K562 (cell line): Measurements from ENCODE around the gene WNT8A. TPM values are rescaled to one million over a fixed set of nuclear protein-coding genes. Genes with fewer than 3 reads are reported as not detected.

Experiments
- ATAC-seq: fragments of 200-7000 bp; cut with Tn5 transposase; 3 replicates; pipeline ENCODE4 v1.9.1; 2020; ENCODE audit warnings: moderate library complexity
- BruUV-seq: library from RNA; stranded (reverse); fragments of 400-500 nt; replicated peaks from 2 replicates; lab custom pipeline; 2021; lab: Mats Ljungman, UMichigan
- CTCF ChIA-PET: fragments of 300-600 bp; formaldehyde crosslinking; extraction: SDS; loops from one replicate; lab custom pipeline; 2021; ENCODE audit warnings: low intra/inter-chr PET ratio; lab: Yijun Ruan, JAX
- POLR2A ChIA-PET: fragments of 300-600, 350-650 bp; sonication (Branson Sonifier 250); formaldehyde crosslinking; extraction: SDS; loops from one replicate; lab custom pipeline; 2021; ENCODE audit warnings: antibody characterized with exemption, inconsistent platforms; lab: Yijun Ruan, JAX
- DNase-seq, 4 experiments: peaks; one replicate each; pipeline versions ENCODE4 v3.0.0 to v3.0.0-alpha.2; 2011 to 2018; ENCODE audit warnings: low spot score in 3 of 4, mixed read lengths in 3 of 4; ENCODE audit errors: extremely low read depth in 1 of 4
- FAIRE-seq: peaks from 2 replicates; lab custom pipeline; 2011; peaks lifted over from hg19 to GRCh38; lab: Jason Lieb, UNC
- H2AFZ ChIP-seq: 2 replicates; pipeline ENCODE4 v1.6.0; 2011; ENCODE audit warnings: low read depth, low read length, control low read depth, inconsistent platforms
- H3K27ac ChIP-seq: fragments of 200-600 bp; 3 replicates; pipeline ENCODE4 v1.8.0; 2011; ENCODE audit warnings: low read depth, mild to moderate bottlenecking, control low read depth, inconsistent platforms, low read length, moderate library complexity, mixed read lengths; ENCODE audit errors: extremely low read depth
- H3K27me3 ChIP-seq, 2 experiments: fragments of 300-600 bp in 1 of 2; 2 replicates in 1 of 2; 3 replicates in 1 of 2; pipeline versions ENCODE4 v1.6.0 to v1.8.0; 2011; ENCODE audit warnings: inconsistent platforms in 2 of 2, low read length in 2 of 2, mild to moderate bottlenecking in 1 of 2, mixed read lengths in 1 of 2, moderate library complexity in 1 of 2; ENCODE audit not compliant: control insufficient read depth in 2 of 2, insufficient read depth in 2 of 2
- H3K36me3 ChIP-seq: fragments of 300-600 bp; 3 replicates; pipeline ENCODE4 v1.8.0; 2011; ENCODE audit warnings: mild to moderate bottlenecking, low read length, inconsistent platforms; ENCODE audit not compliant: control insufficient read depth, insufficient read depth
- H3K4me1 ChIP-seq, 2 experiments: fragments of 200-600 bp in 1 of 2; replicated peaks in 1 of 2; 2 replicates in 1 of 2; 3 replicates in 1 of 2; pipeline versions ENCODE4 v1.5.1 to v1.8.0; 2011; ENCODE audit warnings: inconsistent platforms in 2 of 2, low read length in 2 of 2, mild to moderate bottlenecking in 1 of 2, mixed read lengths in 1 of 2, moderate library complexity in 1 of 2; ENCODE audit not compliant: control insufficient read depth in 2 of 2, insufficient read depth in 2 of 2
- H3K4me2 ChIP-seq: 2 replicates; pipeline ENCODE4 v1.6.1; 2011; ENCODE audit warnings: low read length, control low read depth, inconsistent platforms, mixed read lengths; ENCODE audit not compliant: insufficient read depth
- H3K4me3 ChIP-seq: fragments of 200-600 bp; sonication (generic), shearing (Covaris generic); 2 replicates; pipeline ENCODE4 v1.5.1; 2016; ENCODE audit warnings: control low read depth, inconsistent platforms
- H3K79me2 ChIP-seq: fragments of 200-600 bp; 3 replicates; pipeline ENCODE4 v1.8.0; 2011; ENCODE audit warnings: low read length, inconsistent platforms; ENCODE audit not compliant: control insufficient read depth, insufficient read depth
- H3K9ac ChIP-seq, 2 experiments: 2 replicates each; pipeline versions ENCODE4 v1.6.0 to v1.6.1; 2011; ENCODE audit warnings: low read depth in 2 of 2, low read length in 2 of 2, control low read depth in 1 of 2, inconsistent platforms in 1 of 2, mild to moderate bottlenecking in 1 of 2, mixed read lengths in 1 of 2; ENCODE audit not compliant: insufficient read depth in 1 of 2
- H3K9me1 ChIP-seq: one replicate; pipeline ENCODE4 v1.6.0; 2011; ENCODE audit warnings: inconsistent platforms, mild to moderate bottlenecking, low read length, moderate library complexity; ENCODE audit not compliant: control insufficient read depth, insufficient read depth
- H3K9me3 ChIP-seq: replicated peaks from 2 replicates; pipeline ENCODE4 v1.5.1; 2011; ENCODE audit warnings: low read depth, low read length, inconsistent platforms; ENCODE audit not compliant: control insufficient read depth, insufficient read depth
- H4K20me1 ChIP-seq: replicated peaks from 2 replicates; pipeline ENCODE4 v1.6.1; 2011; ENCODE audit warnings: low read length, inconsistent platforms, mixed read lengths; ENCODE audit not compliant: control insufficient read depth, insufficient read depth
- BRD9 ChIP-seq: fragments of 450-650 bp; IDR thresholded peaks from 2 replicates; pipeline ENCODE4 v1.6.1; 2018; ENCODE audit warnings: low read depth; ENCODE audit not compliant: partially characterized antibody
- CHCHD3 ChIP-seq: fragments of 250-450 bp; sonication (Bioruptor Pico); IDR thresholded peaks from 2 replicates; pipeline ENCODE4 v2.1.2; 2022; ENCODE audit warnings: mild to moderate bottlenecking
- CHD4 ChIP-seq: fragments of 200-600 bp; sonication (generic); IDR thresholded peaks from 3 replicates; pipeline ENCODE4 v1.6.1; 2012; ENCODE audit warnings: low read depth, mild to moderate bottlenecking, mixed read lengths, low read length, inconsistent platforms; ENCODE audit not compliant: insufficient read depth, insufficient replicate concordance, poor library complexity, severe bottlenecking
- GATAD2B ChIP-seq: fragments of 450-650 bp; IDR thresholded peaks from 2 replicates; pipeline ENCODE4 v1.6.1; 2017; ENCODE audit warnings: mild to moderate bottlenecking, borderline replicate concordance
- GTF2B ChIP-seq: IDR thresholded peaks from 2 replicates; pipeline ENCODE4 v1.6.1; 2011; ENCODE audit not compliant: insufficient read length; ENCODE audit errors: extremely low read depth
- PHTF2 ChIP-seq: fragments of 250-450 bp; sonication (Bioruptor Pico); IDR thresholded peaks from 2 replicates; pipeline ENCODE4 v1.5.0; 2021; ENCODE audit warnings: mild to moderate bottlenecking
- WGBS: fragments of 100-300 bp; shearing (Covaris generic); methylation state at CpG from one replicate; pipeline ENCODE4 v1.1.6; 2016; ENCODE audit warnings: low coverage, mixed read lengths; ENCODE audit not compliant: insufficient coverage; ENCODE audit errors: missing lambda C conversion rate; 5-methylcytosine and 5-hydroxymethylcytosine counted together
- in situ Hi-C: fragments of 300-500 bp; cut with MboI; formaldehyde crosslinking; loops from 4 replicates; pipeline ENCODE4 v1.15.0; 2018; ENCODE audit warnings: inconsistent platforms, mixed read lengths
- intact Hi-C: fragments of 100-400 bp; cut with micrococcal nuclease; formaldehyde crosslinking; loops from 2 replicates; pipeline ENCODE4 v1.14.2; 2022
- polyA plus RNA-seq, 8 experiments: library from polyadenylated mRNA; depleted of rRNA in 4 of 8; stranded (reverse) in 5 of 8; unstranded in 3 of 8; fragments of >200 nt; fragmentation: Nextera tagmentation in 2 of 8; fragmentation: Illumina TruSeq in 1 of 8; extraction: Ambion mirVana in 2 of 8; extraction: Trizol in 1 of 8; gene quantifications; 2 replicates each; pipeline versions ENCODE4 v1.2.1 to v1.2.3, GENCODE V29; 2011 to 2014; ENCODE audit warnings: inconsistent platforms in 1 of 8, missing spikeins in 1 of 8
- total RNA-seq, 7 experiments: library from RNA; depleted of rRNA in 6 of 7; stranded (reverse); fragments of >200 nt in 6 of 7; fragmentation: Illumina TruSeq in 2 of 7; extraction: Trizol in 2 of 7; gene quantifications; 2 replicates each; pipeline versions ENCODE4 v1.2.1 to v1.2.3, GENCODE V29; 2011 to 2021; ENCODE audit warnings: low replicate concordance in 1 of 7

WNT8A gene
- total and polyA plus RNA-seq, 9 of the 15 experiments (the other 6 are each of a cell fraction or from before 2014, with no cell fraction given) = not detected

- no peak for DNase-seq
- Histone ChIP-seq H3K4me2 (no peak overlapping the region), H3K27me3 (peaks cover 36 to 48% of the 10 kb centered on the region in 2 experiments), H3K36me3 (no peaks in the 10 kb centered on the region), H3K4me3 (no peak overlapping the region), H3K27ac (no peak overlapping the region), H3K9ac (no peak overlapping the region), H3K9me1 (no peaks in the 10 kb centered on the region), H4K20me1 (peaks cover 5% of the 10 kb centered on the region; the same call in 1 of the 2 replicates), H3K4me1 (no peaks in the 10 kb centered on the region), H2AFZ (no peak overlapping the region), H3K9me3 (no peaks in the 10 kb centered on the region), H3K79me2 (no peaks in the 10 kb centered on the region)
- intact Hi-C loops (no loop called here), in situ Hi-C loops (no loop called here)
- no peak for ATAC-seq
- FAIRE-seq = no peak
- POLR2A ChIA-PET = no interaction called here
- TF ChIP-seq GTF2B (no peak), CHCHD3 (CRISPR knock-in tag) (no peak), CHD4 (no peak), BRD9 (no peak), GATAD2B (no peak), PHTF2 (CRISPR knock-in tag) (no peak)
- no TSS peak for BruUV-seq
- CTCF ChIA-PET = no interaction called here
- WGBS = 0% methylated on average over 1 of the region's 1 CpG
These were observed 8.5 kb downstream of the WNT8A start for GRCh38 chr5:138092301-138092700.
